WI38 (cell line): ENCODE measurements around the gene SLC44A3.

ENCODE experiments used
- H3K4me3 ChIP-seq: 2 replicates; pipeline ENCODE4 v1.5.1; 2011; ENCODE audit warnings: low read depth, mild to moderate bottlenecking, control low read depth, low read length
- TF ChIP-seq, protein P1 (sequence below): IDR thresholded peaks from 2 replicates; pipeline ENCODE4 v1.5.1; 2012; ENCODE audit warnings: low read depth, mild to moderate bottlenecking, control low read depth, low read length

Gene SLC44A3

DNA sequence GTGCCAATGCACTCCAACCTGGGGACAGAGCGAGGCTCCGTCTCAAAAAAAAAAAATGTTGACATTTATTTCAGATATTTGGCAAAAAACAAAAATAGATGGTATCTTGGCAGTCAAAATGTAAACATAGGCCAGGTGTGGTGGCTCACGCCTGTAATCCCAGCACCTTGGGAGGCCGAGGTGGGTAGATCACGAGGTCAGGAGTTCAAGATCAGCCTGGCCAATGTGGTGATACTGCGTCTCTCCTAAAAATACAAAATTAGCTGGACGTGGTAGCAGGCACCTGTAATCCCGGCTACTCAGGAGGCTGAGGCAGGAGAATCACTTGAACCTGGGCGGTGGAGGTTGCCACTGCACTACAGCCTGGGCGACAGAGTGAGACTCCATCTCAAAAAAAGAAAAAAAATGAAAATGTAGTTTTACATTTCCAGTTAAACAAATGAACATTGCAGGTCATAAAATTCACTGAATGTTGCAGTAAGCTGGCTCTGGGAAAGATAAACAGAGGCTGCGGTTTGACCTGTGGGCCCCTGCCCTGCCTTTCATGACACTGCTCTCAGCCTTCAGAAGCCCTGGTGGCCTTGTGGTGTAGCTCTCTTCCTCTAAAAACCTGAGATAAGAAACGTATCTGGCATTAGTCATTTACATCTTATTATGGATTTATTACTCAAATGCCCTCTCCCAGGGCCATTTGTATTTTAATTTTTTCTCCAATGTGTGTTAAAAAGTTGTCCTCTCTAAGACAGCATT, 12.2 kb upstream of the SLC44A3 start:
- TF ChIP-seq, protein P1, sequence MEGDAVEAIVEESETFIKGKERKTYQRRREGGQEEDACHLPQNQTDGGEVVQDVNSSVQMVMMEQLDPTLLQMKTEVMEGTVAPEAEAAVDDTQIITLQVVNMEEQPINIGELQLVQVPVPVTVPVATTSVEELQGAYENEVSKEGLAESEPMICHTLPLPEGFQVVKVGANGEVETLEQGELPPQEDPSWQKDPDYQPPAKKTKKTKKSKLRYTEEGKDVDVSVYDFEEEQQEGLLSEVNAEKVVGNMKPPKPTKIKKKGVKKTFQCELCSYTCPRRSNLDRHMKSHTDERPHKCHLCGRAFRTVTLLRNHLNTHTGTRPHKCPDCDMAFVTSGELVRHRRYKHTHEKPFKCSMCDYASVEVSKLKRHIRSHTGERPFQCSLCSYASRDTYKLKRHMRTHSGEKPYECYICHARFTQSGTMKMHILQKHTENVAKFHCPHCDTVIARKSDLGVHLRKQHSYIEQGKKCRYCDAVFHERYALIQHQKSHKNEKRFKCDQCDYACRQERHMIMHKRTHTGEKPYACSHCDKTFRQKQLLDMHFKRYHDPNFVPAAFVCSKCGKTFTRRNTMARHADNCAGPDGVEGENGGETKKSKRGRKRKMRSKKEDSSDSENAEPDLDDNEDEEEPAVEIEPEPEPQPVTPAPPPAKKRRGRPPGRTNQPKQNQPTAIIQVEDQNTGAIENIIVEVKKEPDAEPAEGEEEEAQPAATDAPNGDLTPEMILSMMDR, result no peak
- H3K4me3 ChIP-seq, result no peak overlapping the region

- TF ChIP-seq, protein P1, result no peak
- H3K4me3 ChIP-seq, result no peak overlapping the region
Measured at GRCh38 chr1:94808669-94809068, 11.5 kb upstream of the SLC44A3 start.

DNA sequence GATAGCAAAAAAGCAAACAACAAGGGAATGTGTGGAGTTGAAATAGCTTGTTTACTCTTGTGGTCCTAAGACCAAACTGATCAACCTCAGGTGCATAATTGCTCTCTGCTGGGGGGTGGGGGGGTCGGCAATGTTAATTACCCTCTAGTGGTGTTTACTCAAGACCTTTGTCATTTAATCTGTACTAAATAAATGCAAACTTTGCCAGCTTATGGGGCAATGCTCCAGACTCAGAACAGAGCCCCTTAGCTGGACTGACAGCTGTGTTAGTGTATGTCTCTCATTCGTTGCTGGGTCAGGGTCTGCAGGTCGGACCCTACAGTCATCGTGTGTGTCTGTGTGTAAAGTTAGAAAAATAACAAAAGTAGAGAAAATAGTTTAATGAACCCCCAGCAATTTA, 7.2 kb upstream of the SLC44A3 start:
- TF ChIP-seq, protein P1, result no peak
- H3K4me3 ChIP-seq, result no peak overlapping the region

- TF ChIP-seq, protein P1, result no peak
- no peak overlapping the region for H3K4me3 ChIP-seq
Measured at GRCh38 chr1:94816030-94816429, 4.1 kb upstream of the SLC44A3 start.

GRCh38 chr1:94817712-94818111, 2.4 kb upstream of the SLC44A3 start:
- TF ChIP-seq, protein P1, result no peak
- no peak overlapping the region for H3K4me3 ChIP-seq

DNA sequence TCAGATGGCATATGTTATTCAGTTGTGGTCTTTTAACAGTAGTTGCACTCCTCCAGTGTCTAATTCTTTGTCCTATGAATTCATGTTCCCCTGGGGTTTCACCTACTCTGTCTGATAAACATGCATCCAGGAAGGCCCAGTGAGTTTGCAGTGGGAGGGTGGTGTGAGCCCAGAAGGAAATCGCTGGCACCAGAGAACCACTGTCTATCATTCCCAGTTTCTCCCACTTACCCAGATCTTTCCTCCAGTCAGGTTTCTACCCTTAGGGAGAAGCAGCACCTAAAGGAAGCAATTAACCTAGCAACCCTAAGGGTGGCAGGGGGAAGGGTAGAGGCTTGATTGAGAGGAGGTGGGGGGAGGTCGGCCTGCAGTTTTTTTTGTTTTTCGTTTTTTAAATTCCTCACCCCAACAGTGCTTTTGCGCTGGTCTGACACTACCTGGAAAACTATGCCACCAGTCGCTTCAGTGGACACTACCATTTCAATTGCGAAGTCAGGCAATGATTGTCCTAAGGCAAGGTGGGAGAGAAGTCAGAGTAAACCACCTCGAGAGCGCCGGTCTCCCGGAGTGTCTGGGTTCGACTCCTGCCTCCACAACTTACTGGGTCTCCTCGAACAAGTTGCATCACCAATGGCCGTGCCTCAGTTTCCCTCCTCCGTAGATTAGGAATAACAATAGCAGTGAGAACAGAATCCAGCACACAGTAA, 766 bp upstream of the SLC44A3 start:
- TF ChIP-seq, protein P1, result no peak
- H3K4me3 ChIP-seq, result peak overlapping the region; percentile 65

- TF ChIP-seq, protein P1, result no peak
Measured at GRCh38 chr1:94820936-94821335, 779 bp downstream of the SLC44A3 start.

More at GRCh38 chr1:94820936-94821335, 779 bp downstream of the SLC44A3 start:
- H3K4me3 ChIP-seq, result no peak overlapping the region
